Measurements from ENCODE around the gene RAMP1.

RAMP1 gene

DNA sequence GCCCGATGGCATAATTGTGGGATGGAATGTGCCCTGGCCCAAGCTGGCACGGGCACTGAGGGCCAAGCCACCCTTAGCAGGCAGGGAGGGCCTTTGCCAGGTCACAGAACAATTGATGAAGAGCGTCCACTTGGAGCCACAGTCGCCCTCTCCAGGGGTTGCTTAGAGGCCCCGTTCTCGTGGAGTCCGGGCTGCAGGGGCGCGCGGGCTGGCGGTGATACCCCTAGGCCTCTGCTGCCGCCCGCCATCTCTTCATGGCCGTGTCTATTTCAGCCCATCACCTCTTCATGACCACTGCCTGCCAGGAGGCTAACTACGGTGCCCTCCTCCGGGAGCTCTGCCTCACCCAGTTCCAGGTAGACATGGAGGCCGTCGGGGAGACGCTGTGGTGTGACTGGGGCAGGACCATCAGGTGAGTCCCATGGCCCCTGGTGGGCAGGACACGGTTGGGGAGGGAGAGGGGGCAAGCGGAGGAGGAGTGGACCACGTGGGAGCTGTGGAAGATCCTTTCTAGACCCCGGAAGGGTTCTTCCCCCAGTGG lies 17.6 kb downstream of the RAMP1 start:
- DNase-seq (ENCODE audit: low read depth), result no peak

DNA sequence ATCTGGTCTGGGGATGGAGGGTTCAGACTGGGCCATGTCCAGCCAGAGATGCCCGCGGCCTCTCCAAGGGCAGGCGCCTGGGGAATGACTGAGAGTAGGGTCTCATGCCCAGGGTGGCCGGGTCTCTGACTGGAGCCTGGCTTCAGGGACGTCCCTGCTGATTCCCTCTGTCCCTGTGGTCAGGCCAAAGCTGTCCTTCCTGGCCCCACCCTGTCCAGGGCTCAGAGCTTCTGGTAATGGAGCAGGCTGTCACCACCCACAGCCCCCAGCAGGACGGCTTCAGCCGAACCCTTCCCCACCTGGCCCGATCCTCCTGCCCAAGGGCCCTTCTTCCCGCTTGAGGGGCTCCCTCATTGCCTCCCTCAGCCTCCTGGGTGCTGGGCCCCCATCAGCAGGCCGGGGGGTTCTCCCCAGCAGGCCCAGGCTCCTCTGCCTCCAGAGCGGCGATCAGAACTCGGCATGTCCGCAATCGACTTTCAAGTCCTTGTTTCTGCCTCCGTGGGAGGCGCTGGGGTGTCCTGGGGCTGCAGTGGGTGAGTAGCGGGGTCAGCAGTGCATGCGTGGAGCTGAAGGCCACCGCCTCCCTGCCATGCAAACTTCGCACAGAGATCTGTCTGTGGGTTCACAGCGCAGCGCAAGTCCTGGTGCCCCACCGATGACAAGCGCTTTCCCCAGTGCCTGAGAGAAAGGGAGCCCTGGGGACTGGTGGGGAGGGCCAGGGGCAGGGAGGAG lies 18.3 kb downstream of the RAMP1 start:
- no peak for DNase-seq (ENCODE audit: low read depth)

DNA sequence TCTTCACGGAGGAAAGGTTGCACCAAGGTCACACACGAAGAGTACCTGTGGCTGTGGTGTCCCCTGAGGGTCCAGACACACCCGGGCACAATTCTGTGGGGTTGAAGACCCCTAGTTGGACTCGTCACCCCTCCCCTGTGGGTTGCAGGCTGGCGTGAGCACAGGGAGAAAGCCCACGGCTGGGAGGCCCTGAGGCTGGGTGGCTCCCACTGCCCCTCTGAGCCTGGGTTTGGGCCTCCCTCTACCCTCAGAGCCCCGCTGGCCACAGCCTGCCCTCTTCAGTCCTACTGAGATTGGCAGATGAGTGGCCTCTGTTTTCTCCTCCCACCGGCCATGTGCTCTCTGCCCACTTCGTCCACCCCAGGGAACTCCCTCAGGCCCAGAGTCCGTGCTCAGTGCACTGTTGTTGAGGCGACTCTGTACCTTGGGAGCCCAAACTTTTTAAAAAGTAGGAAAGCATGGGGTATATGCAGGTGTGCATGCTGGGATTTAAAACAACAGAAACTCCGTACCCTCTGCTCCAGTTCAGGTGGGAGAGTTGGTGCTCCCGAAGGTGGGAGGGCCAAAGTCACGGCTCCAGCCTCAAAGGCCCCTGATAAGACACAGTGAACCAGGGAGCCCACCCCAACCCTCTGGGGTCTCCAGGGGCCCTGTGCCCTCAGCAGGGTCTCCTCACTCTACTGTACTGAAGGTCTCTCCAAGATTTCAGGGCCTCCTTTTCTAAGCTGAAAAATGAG lies 19.1 kb downstream of the RAMP1 start:
- DNase-seq (ENCODE audit: low read depth), result no peak

- DNase-seq (ENCODE audit: low read depth), result no peak
These were observed 19.6 kb downstream of the RAMP1 start for GRCh38 chr2:237879058-237879430.

- no peak for DNase-seq (ENCODE audit: low read depth)
These were observed 20.7 kb downstream of the RAMP1 start for GRCh38 chr2:237879991-237880560.

GRCh38 chr2:237882510-237883481 lies 23.4 kb downstream of the RAMP1 start:
- no peak for DNase-seq (ENCODE audit: low read depth)

- DNase-seq (ENCODE audit: low read depth), result no peak
These were observed 24.6 kb downstream of the RAMP1 start for GRCh38 chr2:237883951-237884446.

DNA sequence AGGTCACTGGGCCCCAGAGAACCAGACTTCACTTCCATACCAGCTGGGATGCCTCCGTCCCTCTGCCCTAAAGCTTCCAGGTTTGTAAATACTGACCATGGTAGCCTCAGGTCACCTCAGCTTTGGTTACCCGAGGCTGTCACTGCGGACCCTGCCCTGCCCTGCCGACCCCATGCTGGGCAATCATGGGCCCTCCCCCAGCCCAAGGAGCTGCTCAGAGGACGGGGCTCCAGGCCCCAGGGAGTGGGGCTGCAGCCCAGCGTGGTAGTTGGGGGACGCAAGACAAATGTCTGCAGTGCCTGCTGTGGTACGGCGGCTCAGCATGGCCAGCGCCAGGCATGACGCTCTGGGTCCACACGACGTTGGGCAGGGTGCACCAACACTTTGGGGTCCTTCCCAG lies 25.3 kb downstream of the RAMP1 start:
- no peak for DNase-seq (ENCODE audit: low read depth)

DNA sequence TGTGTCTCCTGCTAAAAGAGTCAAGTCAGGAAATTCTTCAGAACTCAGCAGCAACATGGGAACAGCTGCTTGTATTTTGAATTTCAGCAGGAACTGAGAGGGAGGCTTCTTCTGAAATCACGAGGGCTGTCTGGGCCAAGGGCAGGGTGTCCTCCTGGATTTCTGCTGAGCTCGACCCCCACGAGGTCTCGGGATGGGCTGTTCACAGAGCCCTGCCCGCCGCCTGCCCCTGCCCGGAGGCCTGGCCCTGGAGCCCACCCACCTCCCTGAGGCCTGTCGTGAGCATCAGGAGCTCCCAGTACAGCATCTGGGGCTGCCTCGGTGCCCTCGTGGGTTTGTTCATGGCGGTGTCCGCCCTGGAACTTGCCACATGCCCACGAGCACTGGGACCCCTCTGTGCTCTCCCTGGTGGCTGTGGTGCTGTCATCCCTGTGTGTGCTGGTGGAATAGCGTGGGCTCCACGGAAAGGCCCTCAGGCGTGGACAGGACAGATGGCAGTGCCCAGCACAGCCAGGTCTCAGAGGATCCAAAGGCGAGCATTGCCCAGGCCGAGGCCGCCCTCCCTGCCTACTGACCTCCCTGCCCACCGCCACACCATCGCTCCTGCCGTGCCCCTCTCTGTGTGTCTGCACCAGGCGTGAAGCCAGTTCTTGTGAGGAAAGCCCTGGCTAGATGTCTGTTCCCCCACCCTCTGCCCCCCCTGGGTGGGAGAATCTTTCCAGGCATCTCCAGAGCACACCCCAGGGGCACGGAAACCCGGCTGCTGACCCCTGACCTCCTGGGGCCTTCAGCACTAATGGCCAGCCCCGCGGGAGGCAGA lies 25.9 kb downstream of the RAMP1 start:
- no peak for DNase-seq (ENCODE audit: low read depth)

DNA sequence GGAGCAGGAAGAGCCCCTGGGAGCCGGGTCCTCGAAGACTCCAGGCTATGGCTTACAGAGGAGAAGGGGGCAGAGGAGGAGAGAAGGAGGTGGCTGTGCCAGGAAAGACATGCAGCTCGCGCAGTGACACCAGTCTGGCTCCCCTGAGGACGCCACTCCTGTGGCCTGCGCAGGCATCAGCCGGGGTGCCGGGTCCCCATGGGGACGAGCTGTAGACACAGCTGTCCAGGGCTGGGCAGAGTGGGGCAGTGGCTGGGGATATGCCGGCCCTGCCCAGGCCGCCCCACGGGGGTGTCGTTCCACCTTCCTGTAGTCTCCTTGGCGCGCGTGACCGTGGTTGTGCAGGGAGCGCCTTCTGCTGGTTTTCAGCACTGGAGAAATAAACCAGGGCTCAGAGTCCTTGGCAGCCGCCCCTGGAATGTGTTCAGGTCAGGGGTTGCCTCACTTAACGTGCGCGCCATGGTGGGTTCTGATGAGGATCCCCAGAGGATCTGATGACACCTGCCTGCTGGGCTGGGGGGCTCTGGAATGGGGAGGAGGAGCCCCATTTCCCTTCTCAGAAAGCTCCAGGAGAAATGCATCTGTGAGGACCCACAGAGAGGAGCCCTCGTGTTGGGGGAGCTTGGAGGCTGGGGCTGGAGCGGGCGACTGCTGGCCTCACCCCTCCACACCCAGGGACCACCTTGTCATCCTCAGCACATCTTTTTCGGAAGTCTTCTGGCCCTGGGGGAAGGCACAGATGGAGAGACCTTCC lies 26.7 kb downstream of the RAMP1 start:
- DNase-seq (ENCODE audit: low read depth), result no peak

GRCh38 chr2:237886685-237887481 lies 27.5 kb downstream of the RAMP1 start:
- no peak for DNase-seq (ENCODE audit: low read depth)

DNA sequence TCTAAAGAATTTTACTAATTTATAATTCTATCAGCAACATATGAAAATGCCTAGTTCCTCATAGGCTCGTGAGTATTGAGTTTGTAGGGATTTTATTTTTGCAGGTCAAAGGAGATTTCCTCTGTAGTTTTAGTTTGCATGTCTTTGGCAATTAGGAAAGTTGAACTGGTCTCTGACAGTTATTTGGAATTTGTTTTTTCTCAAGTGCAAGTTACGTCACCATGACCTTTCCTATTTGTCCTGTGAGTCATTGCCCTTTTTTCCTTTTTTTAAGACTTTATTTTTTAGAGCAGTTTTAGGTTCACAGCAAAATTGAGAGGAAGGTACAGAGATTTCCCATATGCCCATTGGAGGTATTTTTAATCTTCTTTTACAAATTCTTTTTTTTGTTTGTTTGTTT lies 29.0 kb downstream of the RAMP1 start:
- DNase-seq (ENCODE audit: low read depth), result no peak

GRCh38 chr2:237889016-237889415 lies 29.6 kb downstream of the RAMP1 start:
- DNase-seq (ENCODE audit: low read depth), result no peak

GRCh38 chr2:237889811-237890210 lies 30.4 kb downstream of the RAMP1 start:
- no peak for DNase-seq (ENCODE audit: low read depth)

GRCh38 chr2:237892478-237892877 lies 33.1 kb downstream of the RAMP1 start:
- DNase-seq (ENCODE audit: low read depth), result no peak

DNA sequence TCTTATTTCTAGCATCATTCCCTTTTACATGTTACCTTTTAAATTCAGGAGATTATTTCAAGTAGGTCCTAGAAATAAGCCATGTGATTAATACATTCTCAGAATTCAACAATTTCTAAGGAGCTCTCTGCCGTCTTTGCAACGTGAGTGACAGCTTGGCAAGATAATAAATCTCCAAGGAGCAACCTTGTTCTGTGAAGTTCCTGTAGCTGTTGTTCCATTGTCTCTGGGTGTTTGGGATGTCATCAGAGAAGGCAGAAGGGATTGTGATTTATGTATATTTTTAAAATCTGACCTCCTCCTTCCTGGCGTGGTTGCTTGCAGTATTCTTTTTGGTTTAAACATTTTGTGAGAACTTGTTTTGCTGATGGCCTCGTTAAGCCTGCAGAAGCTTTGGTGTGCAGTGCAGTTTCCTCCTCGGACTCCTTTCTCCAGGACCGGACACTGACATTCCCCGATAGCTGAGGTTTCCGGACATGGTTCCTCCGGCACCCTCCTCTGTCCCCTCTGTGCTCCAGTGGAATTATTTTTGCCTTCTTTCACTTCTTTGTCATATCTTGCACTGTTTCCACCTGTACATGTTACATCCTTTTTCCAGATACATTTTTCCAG lies 33.7 kb downstream of the RAMP1 start:
- no peak for DNase-seq (ENCODE audit: low read depth)

DNA sequence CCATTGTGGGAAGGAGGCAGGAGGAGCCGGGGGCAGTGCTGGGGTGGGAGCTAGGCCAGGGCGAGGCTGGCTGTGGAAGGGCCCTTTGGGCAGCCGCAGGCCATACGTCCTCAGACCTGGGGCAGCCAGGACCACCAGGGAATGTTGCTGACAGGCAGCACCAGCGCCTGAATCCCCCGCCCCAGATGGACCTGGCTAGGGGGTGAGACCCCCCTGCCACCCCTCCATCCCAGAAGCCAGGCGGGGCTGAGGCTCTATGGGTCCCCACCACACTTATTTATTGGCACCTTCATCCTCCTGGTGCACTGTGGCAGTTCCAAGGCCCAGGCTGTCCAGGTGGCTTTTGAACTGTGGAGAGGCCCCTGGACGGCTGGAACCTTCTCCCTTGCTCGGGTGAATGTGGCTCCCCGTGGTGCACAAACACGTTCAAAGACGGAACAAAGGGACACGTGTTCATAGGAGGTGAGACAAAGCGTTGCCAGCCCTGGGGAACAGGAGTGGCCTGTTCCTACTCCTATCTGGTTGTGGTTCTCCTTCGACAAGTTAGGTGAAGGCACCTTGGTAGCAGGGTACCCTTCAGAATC lies 35.1 kb downstream of the RAMP1 start:
- no peak for DNase-seq (ENCODE audit: low read depth)

DNA sequence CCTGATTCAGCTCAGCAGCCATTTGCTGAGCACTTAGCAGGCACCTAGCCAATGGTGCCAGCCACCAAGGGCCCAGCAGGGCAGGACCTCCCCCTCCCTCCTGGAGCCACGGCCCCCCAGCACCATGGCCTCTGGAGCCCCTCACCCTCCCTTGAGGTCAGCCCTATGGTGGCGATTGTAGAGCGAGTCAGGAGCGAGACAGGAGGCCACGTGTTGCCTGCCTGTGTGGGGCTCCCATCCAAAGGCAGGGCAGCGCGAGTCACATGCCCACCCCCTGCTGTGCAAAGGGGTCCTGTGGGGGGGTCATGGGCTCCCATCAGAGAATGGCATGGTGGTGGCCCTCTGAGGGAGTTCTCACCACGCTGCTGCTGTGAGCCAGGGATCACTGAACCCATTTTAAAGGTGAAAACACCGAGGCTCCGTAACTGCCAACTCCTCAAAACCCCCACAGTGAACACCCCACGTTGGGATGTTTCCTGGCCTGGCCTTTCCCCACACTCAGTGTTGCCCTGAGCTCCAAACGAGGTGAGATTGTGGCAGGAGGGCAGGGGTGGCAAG lies 35.6 kb downstream of the RAMP1 start:
- no peak for DNase-seq (ENCODE audit: low read depth)
